Ishikawa (cell line): ENCODE measurements around the gene VWA3A.

Experiments
- CEBPB ChIP-seq: IDR thresholded peaks from 2 replicates; pipeline ENCODE4 v1.6.1; 2012
- CREB1 ChIP-seq: IDR thresholded peaks from 2 replicates; pipeline ENCODE4 v1.6.1; 2012; ENCODE audit warnings: low read depth
- FOXM1 ChIP-seq: IDR thresholded peaks from 2 replicates; pipeline ENCODE4 v1.6.1; 2012; ENCODE audit warnings: low read depth, borderline replicate concordance
- MAX ChIP-seq: IDR thresholded peaks from 2 replicates; pipeline ENCODE4 v1.6.1; 2012
- RAD21 ChIP-seq: IDR thresholded peaks from 2 replicates; pipeline ENCODE4 v1.6.1; 2012; ENCODE audit warnings: low read depth
- REST ChIP-seq: IDR thresholded peaks from 2 replicates; pipeline ENCODE4 v1.6.1; 2012; ENCODE audit warnings: low read depth, mild to moderate bottlenecking
- TEAD4 ChIP-seq: IDR thresholded peaks from 2 replicates; pipeline ENCODE4 v1.6.1; 2012
- USF1 ChIP-seq: IDR thresholded peaks from 2 replicates; pipeline ENCODE4 v1.6.1; 2012
- YY1 ChIP-seq: IDR thresholded peaks from 2 replicates; pipeline ENCODE4 v1.6.1; 2012; ENCODE audit warnings: low read depth

- no peak for TF ChIP-seq CREB1
- TF ChIP-seq YY1 = no peak
- TF ChIP-seq TEAD4 = no peak
- no peak for TF ChIP-seq MAX
- TF ChIP-seq REST = no peak
- TF ChIP-seq RAD21 = no peak
- no peak for TF ChIP-seq USF1
- TF ChIP-seq FOXM1 = no peak
- TF ChIP-seq CEBPB = no peak
Measured at GRCh38 chr16:22109258-22109898, 17.0 kb downstream of the VWA3A start.
